Fibroblast of skin of right biceps (primary cell): ENCODE data around the gene HDAC3.
A peak's percentile ranks its signal among the peaks of the same experiment; 100 is the strongest.
"Not testable (repeated sequence)": the region's sequence is repeated elsewhere in the genome, so short reads cannot be mapped to it uniquely, and the experiment has no call there.

ENCODE experiments used
- DNase-seq: peaks from one replicate; pipeline ENCODE4 v3.0.0-alpha.2; 2013

HDAC3 gene

GRCh38 chr5:141633871-141634561, 2.6 kb downstream of the HDAC3 start:
- no peak for DNase-seq

DNA sequence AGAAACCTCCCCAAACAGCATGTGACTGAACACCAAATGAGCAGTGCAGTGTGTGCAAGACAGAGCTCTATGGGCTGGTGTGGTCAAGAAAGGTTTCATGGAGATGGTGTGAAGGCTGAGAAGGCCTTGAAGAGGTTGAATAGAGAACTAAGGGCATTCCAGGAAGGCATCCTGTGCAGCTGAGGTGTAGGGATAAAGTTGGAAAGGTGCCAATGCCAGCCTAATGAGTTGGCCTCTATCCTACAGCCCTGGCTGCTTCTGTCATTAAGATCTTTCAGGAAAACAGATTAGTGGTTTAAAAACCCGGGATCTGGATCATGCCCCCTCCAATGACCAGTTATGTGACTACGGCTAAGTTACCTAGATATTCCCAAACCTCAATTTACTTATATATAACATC, 4.0 kb downstream of the HDAC3 start:
- no peak for DNase-seq

DNA sequence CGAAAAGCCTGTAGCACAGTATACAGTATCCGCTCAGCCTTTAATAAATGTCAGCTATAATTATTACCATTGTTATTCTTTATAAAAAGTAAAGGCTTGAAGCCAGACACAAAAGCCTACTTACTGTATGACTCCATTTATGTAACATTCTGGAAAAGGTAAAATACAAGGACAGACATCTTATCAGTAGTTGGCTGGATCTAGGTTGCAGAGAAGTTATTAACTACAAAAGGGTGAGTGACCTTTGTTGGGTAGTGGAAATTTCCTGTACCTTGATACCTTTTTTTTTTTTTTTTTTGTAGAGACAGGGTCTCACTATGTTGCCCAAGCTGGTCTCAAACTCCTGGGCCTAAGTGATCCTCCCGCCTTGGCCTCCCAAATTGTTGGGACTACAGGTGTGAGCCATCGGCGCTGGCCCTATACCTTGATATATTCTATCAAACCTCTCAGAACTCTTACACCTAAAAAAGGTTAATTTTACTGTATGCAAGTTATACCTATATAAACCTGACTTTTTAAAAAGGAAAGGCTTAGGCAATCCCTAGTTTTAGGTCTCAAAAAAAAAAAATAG, 6.0 kb downstream of the HDAC3 start:
- no peak for DNase-seq

DNA sequence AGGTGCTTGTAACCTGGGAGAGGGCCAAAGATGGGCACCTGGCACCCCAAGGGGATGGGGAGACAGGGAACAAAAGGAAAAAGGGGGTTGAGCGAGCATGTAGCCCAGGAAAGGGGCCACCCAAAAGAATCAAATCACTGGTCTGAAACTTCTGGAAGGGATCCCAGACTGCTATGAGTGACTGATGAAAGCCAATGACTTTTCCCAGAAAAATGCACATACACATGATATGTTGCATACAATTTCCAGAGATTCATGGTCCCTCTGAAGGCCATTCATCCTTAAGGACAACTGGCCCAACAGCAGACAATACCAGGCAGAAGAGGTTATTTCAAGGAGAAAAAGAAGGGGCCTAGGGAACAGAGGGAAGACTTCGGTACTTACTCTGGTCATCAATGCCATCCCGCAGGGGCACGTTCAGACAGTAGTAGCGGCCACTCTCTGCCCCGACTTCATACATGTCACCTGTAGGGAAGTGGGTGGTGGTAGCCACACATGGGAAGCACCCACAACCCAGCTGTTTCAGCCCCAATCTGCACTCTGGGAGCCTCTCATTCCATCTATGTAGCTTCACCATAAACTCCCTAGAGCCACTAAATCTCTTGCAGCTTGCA, 8.4 kb downstream of the HDAC3 start:
- DNase-seq = peak; percentile 58

DNA sequence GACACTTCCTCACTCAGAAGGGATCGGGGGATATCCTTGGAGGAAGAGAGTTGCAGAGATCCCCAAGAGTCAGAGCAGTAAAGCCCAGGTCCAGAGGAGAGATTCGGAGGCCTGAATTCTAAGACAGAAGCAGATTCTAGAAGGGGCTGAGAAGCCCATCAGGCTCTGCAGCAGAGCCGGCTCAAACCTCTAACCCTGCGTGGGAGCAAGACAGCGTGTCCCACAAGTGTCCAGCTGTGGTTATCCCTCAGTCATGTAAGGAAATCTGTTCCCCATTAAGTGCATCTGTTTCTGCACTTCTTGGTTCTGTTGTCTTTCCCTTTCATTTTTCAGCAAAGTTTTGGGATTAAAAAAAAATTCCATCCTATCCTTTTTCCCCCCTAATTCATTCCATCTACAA, 13.0 kb downstream of the HDAC3 start:
- no peak for DNase-seq

DNA sequence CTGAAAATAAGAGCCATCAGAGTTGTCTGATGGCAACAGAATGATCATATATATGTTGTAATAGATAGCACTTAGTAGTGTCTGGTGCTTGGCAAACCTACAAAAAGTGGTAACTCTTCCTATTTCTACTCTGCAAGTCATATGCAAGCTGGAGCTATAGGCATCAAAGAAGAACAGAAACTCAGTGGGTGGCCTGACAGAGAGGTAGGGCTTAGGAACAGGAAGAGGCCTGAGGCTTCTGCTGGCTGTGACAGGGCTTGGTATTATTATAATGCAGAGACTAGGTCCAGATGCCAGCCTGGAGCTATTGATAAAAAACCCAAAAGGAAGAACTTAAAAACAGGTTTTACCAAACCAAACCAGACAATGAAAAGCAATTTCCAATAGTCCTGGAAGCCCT, 13.5 kb downstream of the HDAC3 start:
- DNase-seq = no peak

- peak; percentile 96 for DNase-seq
These were observed 17.7 kb downstream of the HDAC3 start, which contains the start of gene DIAPH1 for GRCh38 chr5:141618804-141619554. TSS of gene DIAPH1 (minus strand) at chr5:141619000. CDS start at chr5:141618914, 86 bp downstream.

- peak; percentile 30 for DNase-seq
These were observed 18.4 kb downstream of the HDAC3 start for GRCh38 chr5:141618030-141618803.

DNA sequence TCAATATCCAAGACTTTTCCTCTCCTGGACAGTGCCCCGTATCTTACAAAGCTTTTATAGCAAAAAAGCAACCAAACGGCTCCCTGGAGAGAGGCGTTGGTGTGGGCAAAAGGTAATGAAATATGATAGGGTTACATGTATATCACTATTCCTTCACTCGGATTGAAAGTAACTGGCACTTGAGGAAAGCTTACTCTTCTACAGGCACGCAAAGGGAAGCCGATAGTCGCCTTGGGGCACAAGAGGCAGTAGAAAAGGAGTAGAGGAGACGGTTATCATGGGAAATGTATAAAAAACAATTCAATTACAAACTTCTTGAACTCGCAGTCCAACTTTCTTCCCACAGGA, 19.0 kb downstream of the HDAC3 start:
- DNase-seq = no peak

GRCh38 chr5:141617128-141617527, 19.5 kb downstream of the HDAC3 start:
- no peak for DNase-seq

DNA sequence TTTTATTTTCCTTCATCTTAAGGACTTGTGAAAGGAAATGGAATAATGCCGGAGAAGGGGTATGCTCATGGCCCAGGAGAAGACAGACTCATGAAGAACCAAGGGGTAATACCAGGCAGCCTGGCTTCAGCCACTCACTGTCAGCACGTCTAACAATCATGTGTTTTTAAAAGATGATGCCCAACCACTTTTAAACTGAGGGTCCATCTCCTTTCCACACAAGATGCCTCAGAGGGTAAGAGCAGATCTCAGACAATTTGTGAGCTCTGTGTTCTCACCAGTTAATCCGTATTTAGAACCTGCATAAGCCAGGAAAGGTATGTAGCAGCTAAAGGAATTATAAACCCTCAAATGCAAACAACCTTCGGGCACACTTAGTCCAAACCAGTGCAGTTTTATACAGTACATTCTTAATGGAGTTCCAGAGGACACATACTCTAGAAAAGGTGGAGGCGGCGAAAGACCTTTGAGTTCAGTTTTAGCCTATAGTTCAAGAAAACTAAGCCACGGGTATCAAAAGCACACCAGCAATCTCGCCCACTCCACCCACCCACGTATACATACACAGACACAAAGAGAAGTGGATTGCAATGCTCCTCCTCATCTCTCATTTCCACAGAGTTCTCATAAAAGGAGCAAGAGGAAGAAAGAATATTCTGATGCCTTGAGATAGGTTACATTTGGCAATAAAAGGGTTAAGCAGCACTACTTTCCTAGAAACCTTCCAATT, 20.5 kb downstream of the HDAC3 start:
- no peak for DNase-seq

DNA sequence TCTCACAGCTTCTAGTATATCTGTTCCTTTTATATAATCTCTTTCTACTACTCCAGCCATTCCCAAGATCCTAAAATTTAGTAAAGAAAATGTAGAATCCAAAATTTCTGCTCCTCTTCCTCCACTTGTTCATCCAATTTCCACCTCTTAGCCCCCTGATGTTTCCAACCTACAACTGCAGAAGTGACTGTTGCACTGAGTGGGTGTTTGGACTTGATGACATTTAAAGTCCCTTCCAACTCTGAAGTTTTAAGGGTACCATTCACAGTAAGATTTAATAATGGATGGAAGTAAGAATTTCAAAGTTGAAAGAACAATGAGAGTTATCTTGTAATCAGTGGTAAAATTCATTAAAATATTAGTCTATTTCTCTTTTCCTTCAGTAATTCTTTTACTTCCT, 23.3 kb downstream of the HDAC3 start:
- DNase-seq = no peak

GRCh38 chr5:141611289-141611688, 25.4 kb downstream of the HDAC3 start:
- no peak for DNase-seq

DNA sequence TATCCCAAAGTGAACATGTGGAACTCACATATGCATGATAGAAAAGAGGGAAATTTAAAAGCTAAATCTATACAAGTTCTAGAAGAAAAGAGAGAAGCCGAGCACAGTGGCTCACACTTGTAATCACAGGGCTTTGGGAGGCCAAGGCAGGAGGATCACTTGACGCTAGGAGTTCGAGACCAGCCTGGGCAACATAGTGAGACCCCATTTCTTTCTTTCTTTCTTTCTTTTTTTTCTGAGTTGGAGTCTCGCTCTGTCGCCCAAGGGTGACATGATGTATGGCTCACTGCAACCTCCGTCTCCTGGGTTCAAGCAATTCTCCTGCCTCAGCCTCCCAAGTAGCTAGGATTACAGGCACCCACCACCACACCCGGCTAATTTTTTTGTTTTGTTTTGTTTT, 26.7 kb downstream of the HDAC3 start:
- not testable (repeated sequence) for DNase-seq

- DNase-seq = no peak
These were observed 27.6 kb downstream of the HDAC3 start for GRCh38 chr5:141609044-141609443.

DNA sequence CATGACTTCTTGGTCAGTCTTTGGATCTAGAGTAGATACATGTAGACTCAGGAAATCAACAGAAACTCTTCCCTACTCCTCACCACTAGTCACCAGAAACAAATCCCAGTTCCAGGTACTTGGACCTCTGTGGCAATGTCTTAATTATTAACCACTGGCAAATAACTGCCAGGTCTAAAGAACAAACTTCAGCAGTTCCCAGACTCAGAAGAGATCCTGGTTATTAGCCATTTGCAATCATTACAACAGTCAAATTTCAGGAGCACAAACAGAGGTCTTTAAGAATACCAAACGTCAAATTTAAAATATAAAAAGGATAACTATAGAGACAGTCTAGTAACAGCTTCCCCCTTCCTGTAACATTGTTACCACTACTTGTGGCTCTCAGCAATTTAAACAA, 28.1 kb downstream of the HDAC3 start:
- DNase-seq = no peak

DNA sequence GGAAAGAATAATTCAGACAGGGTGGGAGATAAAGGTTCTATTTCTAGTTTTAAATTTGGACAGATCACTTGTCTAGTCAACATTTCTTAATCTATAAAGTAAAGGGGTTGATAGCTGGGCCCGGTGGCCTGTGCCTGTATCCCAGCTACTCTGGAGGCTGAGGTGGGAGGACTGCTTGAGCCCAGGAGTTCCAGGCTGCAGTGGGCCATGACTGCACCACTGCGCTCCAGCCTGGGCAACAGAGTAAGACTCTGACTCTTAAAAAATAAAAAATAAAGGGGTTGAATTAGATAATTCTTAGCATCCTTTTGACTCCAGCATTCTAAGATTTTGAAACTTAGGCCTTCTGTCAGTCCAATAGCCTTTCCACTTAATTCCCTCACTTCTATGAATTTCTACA, 28.6 kb downstream of the HDAC3 start:
- no peak for DNase-seq

GRCh38 chr5:141605523-141606277, 30.9 kb downstream of the HDAC3 start:
- peak; percentile 49 for DNase-seq

DNA sequence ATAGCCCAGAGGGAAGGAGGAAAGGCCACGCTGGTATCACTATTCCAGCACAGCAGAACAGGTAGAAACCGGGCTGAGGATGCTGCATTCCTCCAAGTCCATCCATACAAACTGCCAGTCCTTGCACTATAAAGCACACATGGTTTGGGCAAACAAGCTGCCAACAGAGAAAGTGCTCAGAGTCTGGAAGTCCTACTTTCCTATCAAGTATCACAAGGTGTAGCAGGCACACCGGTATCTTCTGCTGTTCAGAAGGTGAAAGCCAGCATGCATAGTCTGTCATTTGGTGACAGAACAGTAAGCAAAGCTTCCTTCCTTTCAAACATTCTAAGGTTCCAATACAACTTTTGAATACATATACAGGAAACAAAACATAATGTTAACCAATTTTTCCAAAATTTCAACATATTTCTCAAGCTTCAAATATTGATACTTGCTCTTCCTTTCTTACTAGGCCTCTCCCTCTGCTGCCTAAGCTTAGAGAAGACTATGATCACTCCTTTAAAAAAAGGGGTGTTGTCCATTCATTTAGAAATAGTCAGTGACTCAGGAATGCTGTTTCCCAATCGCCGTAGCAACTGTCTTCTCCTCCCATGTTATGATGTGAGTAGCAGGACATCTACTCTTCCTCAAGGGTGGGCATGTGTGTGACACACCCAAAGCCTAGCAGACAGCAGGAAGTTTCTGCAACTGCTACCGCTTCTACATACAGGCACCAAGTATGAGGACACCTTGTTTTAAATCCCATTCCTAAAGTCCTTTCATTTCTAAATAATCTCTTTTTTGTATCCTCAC, 32.5 kb downstream of the HDAC3 start:
- DNase-seq = peak; percentile 94

GRCh38 chr5:141602606-141603005, 34.0 kb downstream of the HDAC3 start:
- DNase-seq = no peak
